Gastroesophageal sphincter (tissue), 4 donors: ENCODE measurements around the gene RC3H2. TPM values are rescaled to one million over a fixed set of nuclear protein-coding genes. Genes with fewer than 3 reads are reported as not detected.

Experiments used
- ATAC-seq: fragments of 150-250 bp; one replicate; pipeline ENCODE4 v1.9.1; 2016; ENCODE audit warnings: mild to moderate bottlenecking, moderate library complexity
- H3K27ac ChIP-seq, 4 donors: fragments of 200-600 bp; sonication (generic) in 3 of 4; 1 replicate in 3 of 4; 2 replicates in 1 of 4; pipeline ENCODE4 v1.5.1; 2016 to 2019
- H3K27me3 ChIP-seq: fragments of 200-600 bp; sonication (generic); one replicate; pipeline ENCODE4 v1.5.1; 2019
- H3K36me3 ChIP-seq, 2 donors: fragments of 200-600 bp; sonication (generic); one replicate each; pipeline ENCODE4 v1.5.1; 2019; ENCODE audit warnings: control low read depth in 1 of 2
- H3K4me1 ChIP-seq, 3 donors: fragments of 200-600 bp; sonication (generic); 1 replicate in 2 of 3; 2 replicates in 1 of 3; pipeline ENCODE4 v1.5.1; 2016 to 2019; ENCODE audit warnings: control low read depth in 2 of 3
- H3K4me3 ChIP-seq, 2 donors: fragments of 200-600 bp; sonication (generic); one replicate each; pipeline ENCODE4 v1.5.1; 2019; ENCODE audit warnings: mild to moderate bottlenecking in 1 of 2, moderate library complexity in 1 of 2
- H3K9me3 ChIP-seq, 3 donors: fragments of 200-600 bp; sonication (generic); one replicate each; pipeline ENCODE4 v1.5.1; 2017 to 2019; ENCODE audit warnings: control low read depth in 2 of 3
- EP300 ChIP-seq: sonication (generic); formaldehyde crosslinking; IDR thresholded peaks from one replicate; pipeline ENCODE4 v1.6.1; 2017; ENCODE audit warnings: antibody characterized with exemption, mild to moderate bottlenecking
- POLR2A ChIP-seq, 2 donors: fragments of 450-650 bp; IDR thresholded peaks; one replicate each; pipeline ENCODE4 v1.6.1; 2017; ENCODE audit warnings: antibody characterized with exemption in 2 of 2, mild to moderate bottlenecking in 2 of 2, moderate library complexity in 1 of 2
- POLR2AphosphoS5 ChIP-seq: sonication (generic); formaldehyde crosslinking; IDR thresholded peaks from one replicate; pipeline ENCODE4 v1.6.1; 2017; ENCODE audit warnings: antibody characterized with exemption
- WGBS, 2 donors: methylation state at CpG; one replicate each; pipeline ENCODE4 v1.1.5; 2018; ENCODE audit warnings: low coverage in 1 of 2; 5-methylcytosine and 5-hydroxymethylcytosine counted together
- total RNA-seq, 4 donors: library from RNA; depleted of rRNA; stranded (reverse); fragments of >200 nt; gene quantifications; one replicate each; pipeline ENCODE4 v1.1.0, GENCODE V29; 2016
- TF ChIP-seq, protein P1 (sequence below), 4 experiments: fragments of 200-600 bp in 2 of 4; fragments of 450-650 bp in 2 of 4; sonication (generic) in 1 of 4; IDR thresholded peaks; one replicate each; pipeline ENCODE4 v1.5.1; 2017 to 2019; ENCODE audit warnings: antibody characterized with exemption in 4 of 4, mild to moderate bottlenecking in 2 of 4, moderate library complexity in 2 of 4

Gene RC3H2, protein sequence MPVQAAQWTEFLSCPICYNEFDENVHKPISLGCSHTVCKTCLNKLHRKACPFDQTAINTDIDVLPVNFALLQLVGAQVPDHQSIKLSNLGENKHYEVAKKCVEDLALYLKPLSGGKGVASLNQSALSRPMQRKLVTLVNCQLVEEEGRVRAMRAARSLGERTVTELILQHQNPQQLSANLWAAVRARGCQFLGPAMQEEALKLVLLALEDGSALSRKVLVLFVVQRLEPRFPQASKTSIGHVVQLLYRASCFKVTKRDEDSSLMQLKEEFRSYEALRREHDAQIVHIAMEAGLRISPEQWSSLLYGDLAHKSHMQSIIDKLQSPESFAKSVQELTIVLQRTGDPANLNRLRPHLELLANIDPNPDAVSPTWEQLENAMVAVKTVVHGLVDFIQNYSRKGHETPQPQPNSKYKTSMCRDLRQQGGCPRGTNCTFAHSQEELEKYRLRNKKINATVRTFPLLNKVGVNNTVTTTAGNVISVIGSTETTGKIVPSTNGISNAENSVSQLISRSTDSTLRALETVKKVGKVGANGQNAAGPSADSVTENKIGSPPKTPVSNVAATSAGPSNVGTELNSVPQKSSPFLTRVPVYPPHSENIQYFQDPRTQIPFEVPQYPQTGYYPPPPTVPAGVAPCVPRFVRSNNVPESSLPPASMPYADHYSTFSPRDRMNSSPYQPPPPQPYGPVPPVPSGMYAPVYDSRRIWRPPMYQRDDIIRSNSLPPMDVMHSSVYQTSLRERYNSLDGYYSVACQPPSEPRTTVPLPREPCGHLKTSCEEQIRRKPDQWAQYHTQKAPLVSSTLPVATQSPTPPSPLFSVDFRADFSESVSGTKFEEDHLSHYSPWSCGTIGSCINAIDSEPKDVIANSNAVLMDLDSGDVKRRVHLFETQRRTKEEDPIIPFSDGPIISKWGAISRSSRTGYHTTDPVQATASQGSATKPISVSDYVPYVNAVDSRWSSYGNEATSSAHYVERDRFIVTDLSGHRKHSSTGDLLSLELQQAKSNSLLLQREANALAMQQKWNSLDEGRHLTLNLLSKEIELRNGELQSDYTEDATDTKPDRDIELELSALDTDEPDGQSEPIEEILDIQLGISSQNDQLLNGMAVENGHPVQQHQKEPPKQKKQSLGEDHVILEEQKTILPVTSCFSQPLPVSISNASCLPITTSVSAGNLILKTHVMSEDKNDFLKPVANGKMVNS
- 10 to 100 TPM; 50.6 to 70.7 (median 68.7) TPM for total RNA-seq

DNA sequence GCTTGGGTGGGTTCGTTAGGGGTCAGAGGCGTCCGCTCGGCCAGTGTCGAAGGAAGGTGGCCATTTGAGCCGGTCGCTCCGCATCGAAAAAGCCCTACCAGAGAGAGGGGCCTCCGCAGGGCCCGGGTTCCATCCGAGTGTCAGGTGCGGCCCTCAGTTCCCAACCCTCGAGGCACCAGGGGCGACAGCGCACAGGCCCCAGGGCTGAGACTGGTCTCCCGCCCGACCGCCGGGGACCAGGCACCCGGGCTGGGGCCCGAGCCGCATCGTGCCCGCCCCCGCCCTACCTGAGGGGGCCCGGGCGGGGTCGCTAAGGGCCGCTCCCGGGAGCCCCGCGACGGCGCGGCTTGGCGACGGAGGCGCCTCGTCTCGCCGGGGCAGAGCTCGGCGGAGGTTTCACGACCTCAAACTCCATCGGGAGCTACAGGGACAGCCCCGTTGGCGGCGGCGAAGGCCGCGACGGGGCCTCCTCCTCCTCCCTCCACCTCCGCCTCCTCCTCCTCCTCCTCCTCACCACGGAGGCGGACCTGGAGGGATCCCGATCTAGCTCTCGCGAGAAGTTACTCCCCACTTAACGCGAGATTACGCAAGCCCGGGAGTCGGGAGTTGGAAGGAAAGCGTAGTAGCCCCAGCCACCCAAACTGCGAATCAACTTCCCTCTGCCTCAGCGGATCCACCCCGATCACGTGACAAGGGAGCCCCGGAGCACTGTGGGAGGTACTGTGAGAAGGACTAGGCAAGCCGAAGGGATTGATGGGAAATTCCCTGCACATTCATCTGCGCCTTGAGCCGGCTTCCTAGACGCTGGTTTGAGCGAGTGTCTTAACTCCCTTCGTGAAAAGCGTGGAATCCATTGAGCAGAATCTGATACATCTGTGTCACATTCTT is at the start of gene RC3H2:
Gene RC3H2, minus strand, starts transcription at position 537 of the 888 bp plus-strand sequence. CDS start 7,850 bp downstream, outside the sequence.
- Histone ChIP-seq H3K4me3 (peak within 1 kb of the TSS; percentile 82 to 85), H3K27me3 (no peaks in the 10 kb centered on the region), H3K4me1 (peaks cover 0 to 43% (median 10%) of the 10 kb centered on the region in 3 donors), H3K36me3 (peaks cover 0 to 13% of the 10 kb centered on the region in 2 donors), H3K9me3 (no peaks in the 10 kb centered on the region), H3K27ac (peak within 1 kb of the TSS; percentile 92 to 97 (median 97))
- WGBS, 2 donors, result 0% methylated on average over 6 of the region's 77 CpGs; no CpG with 5 or more reads in 1 of the 2 donors
- peak; percentile 99 for ATAC-seq
- TF ChIP-seq POLR2A (IDR thresholded peaks at IDR 0.05), result peak; percentile 95
- TF ChIP-seq, protein P1, sequence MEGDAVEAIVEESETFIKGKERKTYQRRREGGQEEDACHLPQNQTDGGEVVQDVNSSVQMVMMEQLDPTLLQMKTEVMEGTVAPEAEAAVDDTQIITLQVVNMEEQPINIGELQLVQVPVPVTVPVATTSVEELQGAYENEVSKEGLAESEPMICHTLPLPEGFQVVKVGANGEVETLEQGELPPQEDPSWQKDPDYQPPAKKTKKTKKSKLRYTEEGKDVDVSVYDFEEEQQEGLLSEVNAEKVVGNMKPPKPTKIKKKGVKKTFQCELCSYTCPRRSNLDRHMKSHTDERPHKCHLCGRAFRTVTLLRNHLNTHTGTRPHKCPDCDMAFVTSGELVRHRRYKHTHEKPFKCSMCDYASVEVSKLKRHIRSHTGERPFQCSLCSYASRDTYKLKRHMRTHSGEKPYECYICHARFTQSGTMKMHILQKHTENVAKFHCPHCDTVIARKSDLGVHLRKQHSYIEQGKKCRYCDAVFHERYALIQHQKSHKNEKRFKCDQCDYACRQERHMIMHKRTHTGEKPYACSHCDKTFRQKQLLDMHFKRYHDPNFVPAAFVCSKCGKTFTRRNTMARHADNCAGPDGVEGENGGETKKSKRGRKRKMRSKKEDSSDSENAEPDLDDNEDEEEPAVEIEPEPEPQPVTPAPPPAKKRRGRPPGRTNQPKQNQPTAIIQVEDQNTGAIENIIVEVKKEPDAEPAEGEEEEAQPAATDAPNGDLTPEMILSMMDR (IDR thresholded peaks at IDR 0.05), result peak in 2 of 4 experiments; percentile 8 to 30
- peak; percentile 97 for TF ChIP-seq POLR2AphosphoS5
- TF ChIP-seq EP300, result no peak

DNA sequence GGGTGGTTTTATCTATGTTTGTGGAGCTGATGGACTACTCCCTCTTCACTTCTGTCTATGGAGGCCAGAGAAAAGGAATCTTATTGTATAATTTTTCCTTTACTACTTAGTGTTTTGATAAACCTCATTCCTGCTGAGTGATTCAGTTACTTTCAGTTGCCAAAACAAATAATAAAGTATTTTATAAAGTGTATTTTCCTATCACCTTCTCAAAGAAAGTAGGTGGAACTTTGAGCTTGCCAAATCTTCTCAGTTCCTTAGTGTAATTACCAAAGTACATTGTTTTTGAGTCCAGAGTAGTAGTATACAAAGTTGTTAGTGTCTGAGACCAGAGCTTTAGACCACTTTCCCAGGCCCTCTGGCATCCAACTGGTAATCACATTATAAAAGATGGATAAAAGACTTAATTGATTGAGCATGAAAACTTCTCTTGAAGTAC is 49.1 kb upstream of the RC3H2 start:
- no peak for TF ChIP-seq POLR2AphosphoS5
- no peak for TF ChIP-seq POLR2A (IDR thresholded peaks at IDR 0.05)
- TF ChIP-seq, protein P1 (IDR thresholded peaks at IDR 0.05), result no peak
- TF ChIP-seq EP300, result no peak
- H3K27ac ChIP-seq, result peak overlapping the region; percentile 13 to 47 (median 24)
- no peaks in the 10 kb centered on the region for H3K9me3 ChIP-seq
- ATAC-seq, result no peak
- H3K4me3 ChIP-seq, result no peak overlapping the region
- peaks cover 0 to 8% of the 10 kb centered on the region in 2 donors for H3K36me3 ChIP-seq
- peaks cover 8 to 87% (median 12%) of the 10 kb centered on the region in 3 donors for H3K4me1 ChIP-seq
- no peaks in the 10 kb centered on the region for H3K27me3 ChIP-seq

DNA sequence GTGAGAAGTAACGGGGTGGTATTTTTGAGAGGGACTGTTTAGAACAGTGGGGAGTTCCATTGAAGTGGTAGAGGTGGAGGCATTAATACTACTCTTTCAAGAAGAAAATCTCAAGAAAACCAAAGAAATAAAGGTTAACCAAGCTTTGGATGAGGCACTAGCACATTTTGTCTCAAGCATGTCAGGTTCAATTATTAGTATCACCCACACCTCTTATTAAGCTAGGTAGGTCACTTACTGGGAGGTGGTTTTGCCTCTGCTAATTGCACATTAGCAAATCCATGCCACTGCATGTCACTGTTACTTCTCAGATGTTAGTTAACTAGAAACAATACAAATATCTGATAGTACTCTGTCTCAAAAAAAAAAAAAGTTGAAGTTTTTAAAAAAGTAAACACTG is 45.9 kb upstream of the RC3H2 start:
- Histone ChIP-seq H3K27me3 (no peaks in the 10 kb centered on the region), H3K36me3 (no peaks in the 10 kb centered on the region), H3K4me1 (peaks cover 11 to 96% (median 24%) of the 10 kb centered on the region in 3 donors), H3K27ac (peak overlapping the region in 1 of 4 donors; percentile 11), H3K9me3 (no peaks in the 10 kb centered on the region), H3K4me3 (no peak overlapping the region)
- WGBS, 2 donors, result 100% methylated on average over 1 of the region's 1 CpG
- TF ChIP-seq, protein P1 (IDR thresholded peaks at IDR 0.05), result no peak
- no peak for TF ChIP-seq EP300
- TF ChIP-seq POLR2A (IDR thresholded peaks at IDR 0.05), result no peak
- no peak for TF ChIP-seq POLR2AphosphoS5
- no peak for ATAC-seq

DNA sequence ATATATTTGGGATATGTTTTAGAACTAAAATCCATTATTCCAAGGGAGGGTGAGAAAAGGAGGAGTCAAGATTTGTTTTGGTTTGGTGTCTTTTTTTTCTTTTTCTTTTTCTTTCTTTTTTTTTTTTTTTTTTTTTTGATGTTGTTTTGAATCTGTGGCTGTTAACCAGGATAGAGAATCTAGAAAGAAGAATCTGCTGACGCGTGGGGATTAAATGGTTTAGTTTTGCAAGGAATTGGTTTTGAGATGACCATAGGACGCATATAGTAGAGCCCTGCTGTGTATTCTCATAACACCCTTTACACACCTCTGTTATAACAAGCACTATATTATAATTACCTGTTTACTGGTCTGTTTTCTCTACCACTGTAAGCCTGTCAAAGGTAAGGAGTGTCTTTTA is 45.1 kb upstream of the RC3H2 start:
- Histone ChIP-seq H3K27me3 (no peaks in the 10 kb centered on the region), H3K9me3 (no peaks in the 10 kb centered on the region), H3K4me1 (peaks cover 14 to 96% (median 24%) of the 10 kb centered on the region in 3 donors), H3K4me3 (no peak overlapping the region), H3K27ac (no peak overlapping the region), H3K36me3 (no peaks in the 10 kb centered on the region)
- no peak for ATAC-seq
- WGBS, 2 donors, result 81 to 97% methylated on average over 3 of the region's 3 CpGs
- no peak for TF ChIP-seq EP300
- TF ChIP-seq POLR2A (IDR thresholded peaks at IDR 0.05), result no peak
- TF ChIP-seq POLR2AphosphoS5, result no peak
- TF ChIP-seq, protein P1 (IDR thresholded peaks at IDR 0.05), result no peak
